ENCODE results near the gene SREBF1. TPM values are rescaled to one million over a fixed set of nuclear protein-coding genes. Genes with fewer than 3 reads are reported as not detected.

Gene SREBF1
- total RNA-seq, 1 donor from 2014 or later, result 365 TPM

- Mint-ChIP-seq H3K9me3 (ENCODE audit: unreplicated experiment) (peaks cover 27% of the 10 kb centered on the region), H3K27ac (ENCODE audit: unreplicated experiment) (peak overlapping the region; percentile 98), H3K36me3 (ENCODE audit: unreplicated experiment) (no peaks in the 10 kb centered on the region), H3K4me1 (ENCODE audit: low read depth, unreplicated experiment) (peaks cover 58% of the 10 kb centered on the region), H3K27me3 (ENCODE audit: unreplicated experiment) (peaks cover 15% of the 10 kb centered on the region), H3K4me3 (ENCODE audit: unreplicated experiment) (peak overlapping the region; percentile 90)
- no peak for DNase-seq
- peak; percentile 18 for TF ChIP-seq CTCF (IDR thresholded peaks at IDR 0.05; ENCODE audit: partially characterized antibody, unreplicated experiment)
Observed at GRCh38 chr17:17784657-17785267, 52.0 kb downstream of the SREBF1 start.

GRCh38 chr17:17783825-17784656, 52.7 kb downstream of the SREBF1 start:
- Mint-ChIP-seq H3K9me3 (ENCODE audit: unreplicated experiment) (peaks cover 22% of the 10 kb centered on the region), H3K27me3 (ENCODE audit: unreplicated experiment) (peaks cover 15% of the 10 kb centered on the region), H3K27ac (ENCODE audit: unreplicated experiment) (peak overlapping the region; percentile 98), H3K4me3 (ENCODE audit: unreplicated experiment) (peak overlapping the region; percentile 90), H3K4me1 (ENCODE audit: low read depth, unreplicated experiment) (peaks cover 51% of the 10 kb centered on the region), H3K36me3 (ENCODE audit: unreplicated experiment) (no peaks in the 10 kb centered on the region)
- peak; percentile 78 for DNase-seq
- TF ChIP-seq CTCF (IDR thresholded peaks at IDR 0.05; ENCODE audit: partially characterized antibody, unreplicated experiment), result no peak

GRCh38 chr17:17783116-17783824, 53.5 kb downstream of the SREBF1 start:
- peak; percentile 86 for DNase-seq
- Mint-ChIP-seq H3K9me3 (ENCODE audit: unreplicated experiment) (peaks cover 18% of the 10 kb centered on the region), H3K36me3 (ENCODE audit: unreplicated experiment) (no peaks in the 10 kb centered on the region), H3K27ac (ENCODE audit: unreplicated experiment) (peak overlapping the region; percentile 70), H3K27me3 (ENCODE audit: unreplicated experiment) (peaks cover 13% of the 10 kb centered on the region), H3K4me3 (ENCODE audit: unreplicated experiment) (peak overlapping the region; percentile 90), H3K4me1 (ENCODE audit: low read depth, unreplicated experiment) (peaks cover 44% of the 10 kb centered on the region)
- TF ChIP-seq CTCF (IDR thresholded peaks at IDR 0.05; ENCODE audit: partially characterized antibody, unreplicated experiment), result peak; percentile 37

- Mint-ChIP-seq H3K4me1 (ENCODE audit: low read depth, unreplicated experiment) (peaks cover 39% of the 10 kb centered on the region), H3K27ac (ENCODE audit: unreplicated experiment) (peak overlapping the region; percentile 86), H3K4me3 (ENCODE audit: unreplicated experiment) (peak overlapping the region; percentile 86), H3K36me3 (ENCODE audit: unreplicated experiment) (no peaks in the 10 kb centered on the region), H3K9me3 (ENCODE audit: unreplicated experiment) (peaks cover 15% of the 10 kb centered on the region), H3K27me3 (ENCODE audit: unreplicated experiment) (peaks cover 11% of the 10 kb centered on the region)
- peak; percentile 75 for DNase-seq
- TF ChIP-seq CTCF (IDR thresholded peaks at IDR 0.05; ENCODE audit: partially characterized antibody, unreplicated experiment), result no peak
Observed at GRCh38 chr17:17782523-17783115, 54.2 kb downstream of the SREBF1 start.

Data from glutamatergic neuron (in vitro differentiated cells).